Hematopoietic multipotent progenitor cell treated with erythropoietin and hydrocortisone succinate and interleukin-3 and kit ligand, for 4 days (in vitro differentiated cells): ENCODE measurements around the gene TMEM145.
A peak's percentile ranks its signal among the peaks of the same experiment; 100 is the strongest.
"Not testable (repeated sequence)": the region's sequence is repeated elsewhere in the genome, so short reads cannot be mapped to it uniquely, and the experiment has no call there.

Source experiments
- DNase-seq: peaks from one replicate; pipeline ENCODE4 v3.0.0-alpha.2; 2015

Gene TMEM145

DNA sequence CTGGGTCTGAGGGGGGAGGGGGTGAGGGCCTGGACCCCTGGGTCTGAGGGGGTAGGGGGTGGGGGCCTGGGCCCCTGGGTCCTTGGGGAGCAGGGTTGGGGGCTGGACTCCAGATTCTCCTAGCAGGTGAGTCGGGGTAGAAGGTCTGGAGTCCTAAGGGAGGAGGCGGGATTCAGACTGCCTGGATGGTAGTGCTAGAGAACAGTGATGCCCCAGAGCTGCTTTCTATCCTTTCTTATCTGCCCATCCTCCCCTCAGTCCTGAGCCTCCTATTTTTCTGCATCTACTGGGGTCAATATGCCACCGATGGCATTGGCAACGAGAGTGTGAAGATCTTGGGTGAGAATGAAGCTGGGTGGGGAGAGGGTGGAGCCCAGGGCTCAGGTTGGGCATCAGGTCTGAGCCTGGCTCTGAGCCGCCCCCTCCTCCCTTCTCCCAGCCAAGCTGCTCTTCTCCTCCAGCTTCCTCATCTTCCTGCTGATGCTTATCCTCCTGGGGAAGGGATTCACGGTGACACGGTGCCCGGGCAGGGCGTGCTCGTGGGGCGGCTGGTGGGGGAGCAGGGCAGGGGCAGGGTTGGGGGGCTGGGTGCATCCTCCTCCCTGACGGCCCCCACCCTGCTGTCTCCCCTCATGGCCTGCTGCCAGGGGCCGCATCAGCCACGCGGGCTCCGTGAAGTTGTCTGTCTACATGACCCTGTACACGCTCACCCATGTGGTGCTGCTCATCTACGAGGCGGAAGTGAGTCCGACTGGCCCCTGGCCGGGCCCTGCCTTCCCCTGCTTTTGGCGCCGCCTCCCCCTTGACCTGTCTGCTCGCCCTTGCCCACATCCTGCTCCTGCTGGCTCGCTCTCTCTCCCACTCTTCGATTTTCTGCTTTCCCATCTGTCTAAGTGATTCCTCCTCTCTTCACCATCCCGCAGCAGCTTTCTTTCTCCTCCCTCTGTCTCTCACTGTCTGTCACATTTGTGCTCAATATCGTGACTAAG is 3.4 kb downstream of the TMEM145 start:
- DNase-seq = peak; percentile 50

DNA sequence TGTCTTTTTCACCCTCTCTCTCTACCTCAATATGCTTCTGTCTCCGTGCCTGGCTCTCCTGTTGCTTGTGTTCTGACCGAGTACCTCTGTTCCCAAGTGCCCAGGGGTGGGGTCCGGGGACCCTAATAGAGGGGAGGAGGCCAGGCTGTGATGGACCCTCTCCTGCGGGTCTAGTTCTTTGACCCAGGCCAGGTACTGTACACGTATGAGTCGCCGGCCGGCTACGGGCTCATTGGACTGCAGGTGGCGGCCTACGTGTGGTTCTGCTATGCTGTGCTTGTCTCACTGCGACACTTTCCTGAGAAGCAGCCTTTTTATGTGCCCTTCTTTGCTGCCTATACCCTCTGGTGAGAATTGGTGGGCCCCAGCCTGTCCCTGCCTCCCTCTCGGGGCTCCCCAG is 4.4 kb downstream of the TMEM145 start:
- DNase-seq = no peak

DNA sequence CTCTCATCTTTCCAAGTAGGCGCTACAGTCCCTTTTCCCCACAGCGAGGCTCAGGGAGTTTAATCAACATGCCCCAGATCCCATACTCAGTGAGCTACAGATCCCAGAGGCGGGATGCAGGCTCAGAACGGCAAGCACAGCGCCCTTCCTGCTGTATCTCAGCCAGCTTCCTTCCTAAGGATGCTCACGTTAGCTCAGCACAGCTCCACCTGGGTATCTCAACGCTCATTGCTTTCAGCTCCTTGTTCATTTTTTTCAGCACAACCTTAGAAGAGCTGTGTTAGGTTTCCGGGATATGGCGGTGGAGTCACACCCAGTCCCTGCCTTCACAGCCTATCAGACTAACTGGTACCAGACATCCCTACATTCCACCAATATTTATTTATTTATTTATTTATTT is 9.2 kb downstream of the TMEM145 start:
- DNase-seq = no peak

DNA sequence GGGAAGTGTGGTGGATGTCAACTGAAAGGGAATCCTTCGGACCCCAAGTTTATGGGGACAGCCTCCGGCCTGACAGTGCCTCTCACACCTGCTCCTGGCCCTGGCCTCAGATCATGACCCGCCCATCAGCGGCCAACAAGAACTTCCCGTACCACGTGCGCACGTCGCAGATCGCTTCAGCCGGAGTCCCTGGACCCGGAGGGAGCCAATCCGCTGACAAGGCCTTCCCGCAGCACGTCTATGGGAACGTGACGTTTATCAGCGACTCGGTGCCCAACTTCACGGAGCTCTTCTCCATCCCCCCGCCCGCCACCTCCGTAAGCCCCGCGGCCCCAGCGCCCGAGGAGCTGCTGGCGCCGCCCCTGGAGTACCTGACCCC is 10.4 kb downstream of the TMEM145 start:
- peak; percentile 25 for DNase-seq

DNA sequence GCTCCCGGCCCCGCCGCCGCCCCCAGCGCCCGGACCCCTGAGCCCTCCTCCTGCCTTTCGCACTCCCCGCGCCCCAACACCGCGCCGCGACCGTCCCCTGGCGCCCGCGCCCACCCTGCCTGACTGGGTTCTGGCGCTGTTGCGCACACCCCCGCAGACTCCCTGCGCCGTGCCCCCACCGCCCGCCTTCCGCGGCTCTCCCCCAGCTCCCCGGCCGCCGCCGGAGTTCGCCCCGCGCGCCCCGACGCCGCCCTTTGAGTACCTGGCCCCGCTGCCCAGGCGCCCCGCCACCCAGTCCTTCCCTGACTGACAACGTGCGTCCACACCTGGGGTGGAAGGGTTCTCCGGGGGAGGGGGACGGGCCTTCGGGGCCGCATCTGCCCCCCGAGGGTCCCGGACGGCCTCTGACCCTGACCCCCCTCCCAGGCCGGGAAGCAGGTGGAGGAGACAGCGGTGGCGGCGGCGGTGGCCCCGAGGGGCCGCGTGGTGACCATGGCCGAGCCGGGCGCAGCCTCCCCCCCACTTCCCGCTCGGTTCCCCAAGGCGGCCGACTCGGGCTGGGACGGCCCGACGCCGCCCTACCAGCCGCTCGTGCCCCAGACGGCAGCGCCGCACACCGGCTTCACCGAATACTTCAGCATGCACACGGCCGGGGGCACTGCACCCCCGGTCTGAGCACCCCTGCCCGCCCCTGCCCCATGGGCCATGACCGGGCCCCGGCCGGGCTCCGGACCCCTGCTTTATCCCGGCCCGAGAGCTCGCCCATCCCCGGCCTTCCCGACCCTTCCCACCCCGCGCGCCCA is 10.9 kb downstream of the TMEM145 start:
- peak; percentile 38 for DNase-seq

DNA sequence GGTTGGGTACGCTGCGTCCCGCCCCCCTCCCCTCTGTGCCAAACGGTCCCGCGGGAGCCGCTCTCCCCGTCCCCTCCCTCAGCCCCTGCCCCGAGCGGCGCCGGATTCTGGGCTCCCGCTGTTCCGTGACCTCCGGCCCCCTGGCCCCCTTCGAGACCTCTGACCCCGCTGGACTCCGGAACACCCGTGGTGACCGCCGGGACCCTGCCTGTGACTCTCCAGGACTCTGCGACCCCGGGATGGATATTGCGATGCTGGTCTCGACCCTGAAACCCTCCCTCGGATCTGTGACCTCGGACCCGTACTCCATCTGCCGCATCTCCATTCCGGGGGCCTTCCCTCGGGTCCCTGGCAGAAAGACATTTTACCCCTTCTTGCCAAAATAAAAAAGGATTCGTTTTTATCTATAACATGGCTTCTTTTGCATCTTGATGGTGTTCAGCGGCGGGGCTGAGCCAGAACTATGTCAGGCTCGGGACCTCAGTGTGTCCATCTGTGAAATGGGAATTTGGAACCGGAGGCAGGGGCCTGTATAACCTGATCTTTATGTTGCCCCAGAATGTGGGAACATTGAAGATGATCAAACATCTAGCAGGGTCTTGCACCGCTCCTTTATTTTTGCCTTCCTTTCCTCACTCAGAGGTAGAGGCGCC is 11.7 kb downstream of the TMEM145 start:
- no peak for DNase-seq

DNA sequence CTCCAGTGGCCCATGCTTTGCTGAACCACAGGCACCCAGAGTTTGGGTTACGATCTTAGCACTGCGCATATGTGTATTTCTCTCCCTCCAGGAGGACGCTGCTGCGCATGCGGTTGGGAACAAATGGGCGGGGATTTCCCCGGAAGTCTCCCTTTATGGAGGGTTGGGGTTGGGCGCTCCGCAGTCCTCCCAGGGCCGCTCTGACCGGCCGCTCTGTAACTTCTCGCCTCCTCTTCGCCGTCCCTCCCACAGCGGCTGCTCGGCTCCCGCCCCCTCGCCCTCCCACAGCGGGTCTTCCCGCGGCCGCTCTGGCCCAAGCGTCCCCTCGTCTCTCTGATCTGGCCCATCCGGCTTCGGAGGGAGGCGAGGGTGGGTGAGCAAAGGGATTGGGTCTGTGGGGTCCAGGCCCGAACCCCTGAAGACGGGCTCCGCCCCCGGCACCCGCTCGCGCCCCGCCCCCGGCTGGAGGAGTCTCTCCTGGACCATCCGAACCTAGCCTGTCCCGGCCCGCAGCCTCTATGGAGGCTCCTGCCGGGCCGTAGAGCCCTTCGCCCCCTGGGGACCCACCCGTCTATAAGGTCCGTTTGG is 12.3 kb downstream of the TMEM145 start, which contains the start of gene MEGF8:
Gene MEGF8 (plus strand): TSS at position 328 of the 588 bp plus-strand sequence. CDS start 609 bp downstream, outside the sequence.
- DNase-seq = peak; percentile 100

DNA sequence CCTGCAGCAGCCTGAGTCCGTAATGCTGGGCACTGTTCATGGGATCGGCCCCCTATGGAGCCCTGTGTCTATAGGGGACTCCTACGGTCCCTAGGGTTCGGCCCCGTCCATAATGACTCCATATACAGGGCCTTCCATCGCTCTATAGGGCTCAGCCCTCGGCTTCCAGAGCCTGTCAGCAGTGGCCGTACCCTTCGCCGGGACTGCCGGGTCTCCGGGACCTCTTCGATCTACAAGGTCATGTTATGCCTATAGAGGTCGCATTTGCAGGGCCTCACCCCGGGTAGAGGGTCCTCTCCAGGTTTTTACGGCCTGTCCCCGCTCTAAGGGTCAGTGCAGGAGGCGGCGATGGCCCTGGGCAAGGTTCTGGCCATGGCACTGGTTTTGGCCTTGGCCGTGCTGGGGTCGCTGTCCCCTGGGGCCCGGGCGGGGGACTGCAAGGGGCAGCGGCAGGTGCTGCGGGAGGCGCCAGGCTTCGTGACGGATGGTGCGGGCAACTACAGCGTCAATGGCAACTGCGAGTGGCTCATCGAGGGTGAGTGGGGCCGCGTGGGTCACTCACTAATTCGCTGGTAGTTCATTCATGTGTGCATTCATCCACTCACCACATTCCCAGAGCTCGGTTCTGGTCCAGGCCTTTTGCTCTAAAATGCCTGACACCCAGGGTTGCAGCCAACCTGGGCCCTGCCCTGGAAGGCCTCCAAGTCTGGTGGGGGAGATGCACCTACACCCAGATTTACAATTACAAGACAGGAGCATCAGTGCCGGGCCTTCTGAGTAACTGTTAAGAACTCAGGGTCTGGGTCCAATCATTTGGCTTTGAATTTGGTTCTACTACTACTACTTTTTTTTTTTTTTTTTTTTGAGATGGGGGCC is 13.0 kb downstream of the TMEM145 start:
- DNase-seq = peak; percentile 59

DNA sequence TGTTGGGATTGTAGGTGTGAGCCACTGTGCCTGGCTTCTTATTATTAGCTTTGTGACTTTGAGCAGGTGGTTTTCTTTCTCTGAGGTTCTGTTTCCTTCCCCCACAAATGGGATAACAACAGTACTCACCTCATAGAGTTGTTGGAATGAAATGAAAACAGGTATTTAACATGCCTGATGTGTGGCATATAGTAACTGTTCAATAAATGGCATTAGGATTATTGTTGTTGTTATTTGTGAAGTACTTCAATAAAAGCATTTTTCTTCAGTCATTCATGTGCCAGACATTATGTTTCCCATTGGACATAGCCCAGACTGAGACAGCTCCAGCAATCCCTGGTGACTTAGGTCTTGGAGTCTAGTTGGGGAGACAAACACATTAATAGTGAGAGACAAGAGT is 13.9 kb downstream of the TMEM145 start:
- DNase-seq = no peak

DNA sequence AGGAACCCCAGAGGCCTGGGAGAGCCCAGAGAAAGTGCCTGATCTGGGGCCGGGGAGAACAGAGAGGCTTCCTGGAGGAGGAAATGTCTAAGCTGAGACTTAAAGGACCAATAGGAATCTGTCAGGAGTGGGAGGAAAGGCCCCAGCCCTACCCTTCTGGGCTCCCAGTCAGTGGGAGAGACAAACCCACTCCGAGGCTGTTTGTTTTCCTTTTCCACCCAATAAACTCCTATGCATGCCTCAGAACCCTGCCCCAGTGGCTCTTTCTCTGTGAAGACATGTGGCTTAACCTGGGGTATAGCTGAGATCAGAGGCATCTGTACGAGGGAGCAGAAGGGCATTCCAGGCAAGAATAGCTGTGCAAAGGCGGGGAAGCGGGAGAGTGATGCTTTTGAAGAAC is 14.3 kb downstream of the TMEM145 start:
- DNase-seq = no peak

DNA sequence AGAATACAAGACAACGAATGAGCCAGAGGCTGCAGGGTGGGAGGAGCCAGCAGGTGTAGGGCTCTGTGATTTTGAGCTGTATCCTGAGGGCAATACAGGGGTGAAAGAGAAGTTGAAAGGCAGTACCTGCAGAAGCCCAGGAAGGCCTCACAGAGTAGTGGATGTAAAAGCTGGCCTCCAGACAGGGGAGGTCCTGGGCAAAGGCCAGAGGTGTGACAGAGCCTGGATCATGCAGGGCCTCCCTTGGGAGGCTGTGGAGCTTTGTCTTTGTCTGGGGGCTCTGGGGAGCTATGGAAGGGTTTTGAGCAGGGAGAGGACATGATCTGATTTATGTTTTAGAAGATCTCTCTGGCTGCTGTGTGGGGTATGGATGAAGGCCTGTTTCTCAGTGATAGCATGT is 15.0 kb downstream of the TMEM145 start:
- DNase-seq = no peak

DNA sequence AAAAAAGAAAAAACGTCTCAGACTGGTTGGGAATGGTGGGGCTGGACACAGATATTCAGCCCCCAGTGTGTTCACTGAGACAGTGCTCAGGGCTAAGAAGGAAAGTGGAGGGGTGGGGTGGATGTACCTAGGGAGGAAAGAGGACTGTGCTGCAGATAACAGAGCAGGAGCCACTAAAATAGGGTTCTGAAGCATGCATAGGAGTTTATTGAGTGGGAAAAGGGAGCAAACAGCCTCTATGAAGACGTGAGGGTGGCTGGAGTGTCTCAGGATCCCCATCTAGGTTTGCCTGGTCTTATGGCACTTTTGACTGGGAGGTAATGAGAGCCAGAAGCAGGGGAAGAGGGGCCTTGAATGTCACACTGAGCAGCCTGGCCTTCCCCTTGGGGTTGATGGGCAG is 15.7 kb downstream of the TMEM145 start:
- DNase-seq = no peak

DNA sequence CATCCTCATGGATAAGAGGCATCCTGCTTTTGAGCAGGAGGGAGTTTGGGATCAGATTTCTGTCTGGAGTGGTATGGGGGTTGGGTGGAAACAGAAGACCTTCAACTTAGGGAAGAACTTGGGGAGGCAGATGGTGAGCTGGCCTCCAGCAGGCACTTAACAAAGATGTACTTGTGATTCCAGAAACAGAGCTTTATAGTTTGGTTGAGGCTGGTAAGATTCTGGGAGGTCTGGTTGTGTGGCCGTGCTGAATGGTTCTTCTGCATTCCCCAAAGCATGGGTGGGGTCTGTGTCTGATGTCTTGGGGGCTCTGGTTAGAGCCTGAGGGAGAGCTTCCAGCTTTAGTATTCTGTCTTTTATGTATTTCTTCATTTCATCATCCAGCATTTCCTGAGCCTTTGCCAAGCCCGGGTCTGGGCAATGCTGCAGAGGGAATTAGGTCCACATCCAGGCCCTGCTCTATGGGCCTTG is 17.2 kb downstream of the TMEM145 start:
- no peak for DNase-seq

DNA sequence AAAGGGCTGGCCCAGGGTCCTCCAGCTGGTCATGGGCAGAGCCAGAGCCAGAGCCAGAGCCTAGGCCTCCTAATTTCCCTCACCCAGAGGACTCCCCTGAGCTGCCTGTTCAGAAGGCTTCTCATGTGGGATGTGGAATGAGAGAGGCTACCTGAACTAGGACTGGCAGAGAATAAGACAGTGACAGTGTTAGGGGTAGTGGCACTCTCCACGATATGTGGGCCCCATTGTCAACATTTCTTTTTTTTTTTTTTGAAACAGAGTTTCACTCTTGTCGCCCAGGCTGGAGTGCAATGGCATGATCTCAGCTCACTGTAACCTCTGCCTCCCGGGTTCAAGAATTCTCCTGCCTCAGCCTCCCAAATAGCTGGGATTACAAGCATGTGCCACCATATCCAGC is 18.2 kb downstream of the TMEM145 start:
- not testable (repeated sequence) for DNase-seq

DNA sequence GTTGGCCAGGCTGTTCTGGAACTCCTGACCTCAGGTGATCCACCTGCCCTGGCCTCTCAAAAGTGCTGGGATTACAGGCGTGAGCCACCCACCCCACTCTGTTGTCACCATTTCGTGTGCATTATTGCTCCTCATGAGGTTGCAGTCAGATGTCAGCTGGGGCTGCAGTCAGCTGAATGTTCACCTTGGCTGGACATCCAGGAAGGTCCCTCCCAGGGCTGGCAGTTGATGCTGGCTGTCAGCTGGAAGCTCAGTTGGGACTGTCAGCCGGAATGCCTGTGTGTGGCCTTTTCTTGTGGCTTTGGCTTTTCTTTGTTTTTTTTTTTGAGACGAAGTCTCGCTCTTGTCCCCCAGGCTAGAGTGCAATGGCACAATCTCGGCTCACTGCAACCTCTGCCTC is 18.9 kb downstream of the TMEM145 start:
- no peak for DNase-seq

DNA sequence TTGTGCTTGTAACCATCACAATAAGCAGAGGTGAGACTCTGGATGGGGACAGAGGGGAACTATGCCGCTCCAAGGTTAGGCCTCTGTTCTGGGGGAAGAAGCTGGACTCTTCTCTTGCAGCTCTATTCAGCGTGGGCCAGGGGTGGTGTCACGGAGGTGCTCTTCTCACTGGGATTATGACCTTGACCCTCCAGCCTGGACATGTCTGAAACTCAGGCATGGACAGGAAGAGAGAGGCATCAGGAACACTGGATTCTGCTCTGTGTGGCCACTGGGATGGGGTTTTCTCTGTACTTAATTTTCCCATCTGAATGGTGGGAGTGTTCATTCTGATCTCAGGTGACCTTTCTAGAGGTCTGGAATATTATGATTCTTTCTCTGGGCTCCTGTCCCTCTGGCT is 19.9 kb downstream of the TMEM145 start:
- DNase-seq = no peak

DNA sequence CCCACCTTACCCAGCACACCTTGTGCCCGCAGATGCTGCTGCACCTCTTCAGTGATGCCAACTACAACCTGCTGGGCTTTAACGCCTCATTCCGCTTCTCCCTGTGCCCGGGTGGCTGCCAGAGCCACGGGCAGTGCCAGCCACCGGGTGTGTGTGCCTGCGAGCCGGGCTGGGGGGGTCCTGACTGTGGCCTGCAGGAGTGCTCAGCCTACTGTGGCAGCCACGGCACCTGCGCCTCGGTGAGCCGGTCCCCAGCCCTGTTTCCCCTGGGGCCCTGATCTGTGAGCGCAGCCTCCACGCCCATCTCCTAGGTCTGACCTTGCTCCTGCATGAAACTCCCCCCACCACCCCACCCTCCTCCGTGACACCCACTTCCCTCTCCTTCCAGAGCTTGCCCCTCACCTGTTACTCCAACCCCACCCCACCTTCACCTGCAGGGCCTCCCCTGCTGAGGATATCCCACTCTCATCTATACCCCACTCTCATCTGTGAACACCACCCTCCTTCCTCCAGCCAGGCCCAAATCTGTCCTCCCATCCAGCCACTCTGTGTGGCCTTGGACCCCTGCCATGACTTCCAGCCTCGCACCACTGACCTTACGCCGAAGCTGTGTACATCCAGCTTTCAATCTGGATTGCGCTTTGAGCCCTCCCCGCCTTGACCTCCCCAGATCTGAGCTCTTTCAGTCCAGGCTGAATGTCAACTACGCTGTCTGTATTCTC is 21.0 kb downstream of the TMEM145 start:
- DNase-seq = no peak

DNA sequence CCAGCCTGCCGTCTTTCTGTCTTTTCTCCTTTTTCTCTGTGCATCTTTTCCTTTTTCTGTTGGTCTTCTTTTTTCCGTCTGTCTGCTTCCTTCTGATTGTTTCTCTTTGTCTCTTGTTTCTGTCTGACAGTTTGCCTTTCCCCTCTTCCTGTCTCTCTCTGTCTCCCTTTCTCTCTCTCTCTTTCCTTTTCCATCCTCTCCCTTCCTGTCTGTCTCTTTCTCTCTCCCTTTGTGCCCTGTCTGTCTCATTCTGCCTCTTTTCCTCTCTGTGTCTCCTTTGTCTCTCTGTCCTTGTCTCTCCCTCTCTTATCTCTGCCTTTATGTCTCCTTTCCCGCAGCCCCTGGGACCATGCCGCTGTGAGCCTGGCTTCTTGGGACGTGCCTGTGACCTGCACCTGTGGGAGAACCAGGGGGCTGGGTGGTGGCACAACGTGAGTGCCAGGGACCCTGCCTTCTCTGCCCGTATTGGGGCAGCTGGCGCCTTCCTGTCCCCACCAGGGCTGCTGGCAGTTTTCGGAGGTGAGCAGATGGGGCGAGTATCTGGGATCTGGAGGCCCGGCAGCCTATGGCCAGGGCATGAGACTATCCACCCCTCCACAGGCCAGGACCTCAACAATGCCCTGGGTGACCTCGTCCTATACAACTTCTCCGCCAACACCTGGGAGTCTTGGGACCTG is 21.7 kb downstream of the TMEM145 start:
- DNase-seq = no peak

DNA sequence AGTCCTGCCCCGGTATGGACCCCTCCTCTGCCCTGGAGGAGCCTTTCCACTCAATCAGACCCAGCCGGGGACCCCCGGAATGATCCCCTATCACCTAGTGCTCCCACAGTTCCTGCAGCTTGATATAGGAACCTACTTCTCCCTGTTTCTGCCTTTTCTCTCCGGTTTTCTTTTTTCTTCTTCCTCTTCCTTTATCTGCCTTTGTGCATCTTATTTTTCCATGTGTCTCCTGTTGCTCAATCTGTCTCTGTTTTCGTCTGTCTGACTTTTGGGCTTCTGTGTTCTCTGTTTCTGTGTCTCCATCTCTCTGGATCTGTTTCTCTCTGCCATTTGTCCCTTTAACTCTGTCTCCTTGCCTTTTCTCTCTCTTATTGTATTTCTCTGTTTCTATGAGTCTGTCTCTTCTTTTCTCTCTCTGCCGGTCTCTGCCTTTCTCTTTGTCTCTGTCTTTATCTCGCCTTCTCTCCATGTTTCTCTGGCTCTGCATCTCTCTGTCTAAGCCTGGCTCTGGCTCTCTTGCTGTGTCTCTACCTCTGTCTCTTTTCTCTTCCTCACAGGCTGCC is 22.3 kb downstream of the TMEM145 start:
- DNase-seq = no peak

DNA sequence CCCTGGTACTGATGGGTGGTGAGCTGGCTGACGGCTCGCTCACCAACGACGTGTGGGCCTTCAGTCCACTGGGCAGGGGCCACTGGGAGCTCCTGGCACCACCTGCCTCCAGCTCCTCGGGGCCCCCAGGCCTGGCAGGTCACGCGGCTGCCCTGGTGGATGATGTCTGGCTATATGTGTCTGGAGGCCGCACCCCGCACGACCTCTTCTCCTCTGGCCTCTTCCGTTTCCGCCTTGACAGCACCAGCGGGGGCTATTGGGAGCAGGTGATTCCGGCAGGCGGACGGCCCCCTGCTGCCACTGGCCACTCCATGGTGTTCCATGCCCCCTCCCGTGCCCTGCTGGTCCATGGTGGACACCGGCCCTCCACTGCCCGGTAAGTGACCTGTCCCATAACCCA is 22.9 kb downstream of the TMEM145 start:
- no peak for DNase-seq
